GM18873 (cell line): ENCODE measurements around the gene FNBP1L.

Source experiments
- ATAC-seq: cut with Tn5 transposase; IDR thresholded peaks from one replicate; pipeline ENCODE4 v1.9.1; 2021; ENCODE audit warnings: mild to moderate bottlenecking, moderate library complexity, moderate number of reproducible peaks; ENCODE audit not compliant: unreplicated experiment, low FRiP score

Gene FNBP1L

GRCh38 chr1:93447481-93448291, at the start of gene FNBP1L:
TSS of gene FNBP1L (plus strand) at chr1:93448118. CDS start at chr1:93448282, 164 bp downstream.
- ATAC-seq: no peak

- no peak for ATAC-seq
Observed at GRCh38 chr1:93399781-93400180, 48.1 kb upstream of the FNBP1L start.

- no peak for ATAC-seq
Observed at GRCh38 chr1:93408203-93408602, 39.7 kb upstream of the FNBP1L start.

GRCh38 chr1:93411000-93411399, 36.9 kb upstream of the FNBP1L start:
- no peak for ATAC-seq

GRCh38 chr1:93414749-93415148, 33.2 kb upstream of the FNBP1L start:
- ATAC-seq: no peak

GRCh38 chr1:93415296-93415695, 32.6 kb upstream of the FNBP1L start:
- no peak for ATAC-seq

GRCh38 chr1:93416183-93416582, 31.7 kb upstream of the FNBP1L start:
- no peak for ATAC-seq

GRCh38 chr1:93419344-93419743, 28.6 kb upstream of the FNBP1L start:
- ATAC-seq: no peak

- no peak for ATAC-seq
Observed at GRCh38 chr1:93420400-93420799, 27.5 kb upstream of the FNBP1L start.

- ATAC-seq: no peak
Observed at GRCh38 chr1:93426181-93426580, 21.7 kb upstream of the FNBP1L start.

GRCh38 chr1:93427656-93428055, 20.3 kb upstream of the FNBP1L start:
- ATAC-seq: no peak

GRCh38 chr1:93433407-93433961, 14.4 kb upstream of the FNBP1L start:
- no peak for ATAC-seq

- ATAC-seq: no peak
Observed at GRCh38 chr1:93434088-93434487, 13.8 kb upstream of the FNBP1L start.

- no peak for ATAC-seq
Observed at GRCh38 chr1:93434987-93435386, 12.9 kb upstream of the FNBP1L start.

- ATAC-seq: no peak
Observed at GRCh38 chr1:93435443-93435842, 12.5 kb upstream of the FNBP1L start.

- ATAC-seq: no peak
Observed at GRCh38 chr1:93436496-93436895, 11.4 kb upstream of the FNBP1L start.

GRCh38 chr1:93437976-93438605, 9.8 kb upstream of the FNBP1L start:
- ATAC-seq: no peak

GRCh38 chr1:93438716-93439115, 9.2 kb upstream of the FNBP1L start:
- no peak for ATAC-seq

- no peak for ATAC-seq
Observed at GRCh38 chr1:93440272-93440671, 7.6 kb upstream of the FNBP1L start.

- ATAC-seq: no peak
Observed at GRCh38 chr1:93440706-93441105, 7.2 kb upstream of the FNBP1L start.

- ATAC-seq: no peak
Observed at GRCh38 chr1:93441589-93441988, 6.3 kb upstream of the FNBP1L start.
